Heart left ventricle (tissue), 13 donors: ENCODE data around the gene ITGB4.

ENCODE experiments used
- CTCF ChIP-seq, 12 donors: fragments of 200-600 bp; sonication (generic) in 4 of 12; IDR thresholded peaks; one replicate each; pipeline versions ENCODE4 v1.5.0 to v1.8.0; 2018 to 2022; ENCODE audit warnings: antibody characterized with exemption in 12 of 12, mild to moderate bottlenecking in 5 of 12
- POLR2A ChIP-seq, 2 donors: fragments of 450-650 bp; IDR thresholded peaks; one replicate each; pipeline ENCODE4 v1.6.1; 2017; ENCODE audit warnings: antibody characterized with exemption in 2 of 2, mild to moderate bottlenecking in 2 of 2, moderate library complexity in 2 of 2
- donor health status: ischemic (EF 13 %, LVEDD 7.1; RV severe dilation, severe dysfunction).
- donor health status: DM: no; HTN: yes; CAD: no.
- donor health status: DM: no; HTN: no; CAD: no.
- donor health status: ischemic (EF 25% LVEDD 6.9; RV normal size, moderate dysfunction).
- donor health status: ischemic (EF 25% LVEDD 5.7; RV mildly dilated, moderate dysfunction).
- donor health status: ischemic (EF 35%, LVEDD 5.7; RV mildly dilated, moderate dysfunction).
- donor health status: nonischemic (EF 11% LVEDD 7.7; RV severe dilation, severe dysfunction).
- donor health status: DM: yes; HTN: yes; CAD: no.
- donor health status: PGD.
- donor health status: ischemic (EF 29% LVEDD 5.4; RV normal size, mild dysfunction).
- donor health status: nonischemic (EF 23%, LVEDD 6.1; RV moderate dilation, normal function).

DNA sequence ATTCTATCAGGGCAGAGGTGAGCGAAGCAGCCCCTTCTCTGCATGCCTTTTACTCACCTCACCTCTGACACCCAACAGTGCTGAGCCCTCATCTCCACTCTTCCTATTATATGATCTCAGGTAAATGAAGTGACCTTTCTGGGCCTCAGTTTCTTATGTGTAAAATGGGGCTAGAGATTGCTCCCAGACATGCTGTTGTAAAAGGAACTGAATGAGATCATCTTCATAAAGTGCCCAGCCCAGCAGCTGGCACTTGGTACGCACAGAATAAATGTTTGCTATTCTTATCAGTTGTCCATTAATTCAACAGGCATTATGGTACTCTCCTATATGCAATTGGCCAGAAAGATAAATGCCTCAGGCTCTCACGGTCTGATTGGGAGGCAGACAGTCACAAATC lies 48.3 kb downstream of the ITGB4 start:
- TF ChIP-seq POLR2A (IDR thresholded peaks at IDR 0.05) = no peak
- no peak for TF ChIP-seq CTCF (IDR thresholded peaks at IDR 0.05)
